ENCODE results near the gene RAB33B.
"Not testable (repeated sequence)": the region's sequence is repeated elsewhere in the genome, so short reads cannot be mapped to it uniquely, and the experiment has no call there.

The RAB33B gene

GRCh38 chr4:139464512-139464911 is 10.6 kb downstream of the RAB33B start:
- ATAC-seq: not testable (repeated sequence)

GRCh38 chr4:139465922-139466321 is 12.0 kb downstream of the RAB33B start:
- no peak for ATAC-seq

GRCh38 chr4:139468756-139469155 is 14.8 kb downstream of the RAB33B start:
- not testable (repeated sequence) for ATAC-seq

- no peak for ATAC-seq
Observed at GRCh38 chr4:139469216-139469615, 15.3 kb downstream of the RAB33B start.

GRCh38 chr4:139469869-139470268 is 15.9 kb downstream of the RAB33B start:
- no peak for ATAC-seq

GRCh38 chr4:139470295-139470694 is 16.4 kb downstream of the RAB33B start:
- no peak for ATAC-seq

GRCh38 chr4:139470997-139471665 is 17.2 kb downstream of the RAB33B start:
- no peak for ATAC-seq

GRCh38 chr4:139472852-139473251 is 18.9 kb downstream of the RAB33B start:
- ATAC-seq: no peak

GRCh38 chr4:139476363-139476762 is 22.4 kb downstream of the RAB33B start:
- ATAC-seq: no peak

- ATAC-seq: no peak
Observed at GRCh38 chr4:139481465-139481864, 27.5 kb downstream of the RAB33B start.

GRCh38 chr4:139483000-139483399 is 29.1 kb downstream of the RAB33B start:
- ATAC-seq: no peak

GRCh38 chr4:139484783-139485311 is 30.9 kb downstream of the RAB33B start:
- ATAC-seq: no peak

GRCh38 chr4:139488442-139488841 is 34.5 kb downstream of the RAB33B start:
- no peak for ATAC-seq

GRCh38 chr4:139489638-139490037 is 35.7 kb downstream of the RAB33B start:
- ATAC-seq: no peak

GRCh38 chr4:139492429-139492828 is 38.5 kb downstream of the RAB33B start:
- no peak for ATAC-seq

- ATAC-seq: no peak
Observed at GRCh38 chr4:139493176-139493575, 39.3 kb downstream of the RAB33B start.

- no peak for ATAC-seq
Observed at GRCh38 chr4:139499186-139499585, 45.3 kb downstream of the RAB33B start.

GRCh38 chr4:139501117-139501516 is 47.2 kb downstream of the RAB33B start:
- ATAC-seq: no peak

GRCh38 chr4:139501527-139501926 is 47.6 kb downstream of the RAB33B start:
- ATAC-seq: no peak

GRCh38 chr4:139501927-139502899 is 48.3 kb downstream of the RAB33B start:
- no peak for ATAC-seq

GRCh38 chr4:139503622-139504166 is 49.8 kb downstream of the RAB33B start:
- ATAC-seq: no peak

- ATAC-seq: no peak
Observed at GRCh38 chr4:139506774-139507173, 52.9 kb downstream of the RAB33B start.

GRCh38 chr4:139508581-139509237 is 54.8 kb downstream of the RAB33B start:
- no peak for ATAC-seq
